ENCODE data around the gene STOML1. TPM values are rescaled to one million over a fixed set of nuclear protein-coding genes. Genes with fewer than 3 reads are reported as not detected.

The STOML1 gene
- polyA plus RNA-seq, 1 donor from 2014 or later = 49.5 TPM

- H2AFZ ChIP-seq (ENCODE audit: low read depth, low read length) = no peak overlapping the region
- no peaks in the 10 kb centered on the region for H3K27me3 ChIP-seq (ENCODE audit: insufficient read depth, low read depth, low read length)
- H3F3A ChIP-seq (ENCODE audit: insufficient read depth, low read length, poor library complexity, severe bottlenecking) = no peaks in the 10 kb centered on the region
- H3K4me3 ChIP-seq (ENCODE audit: low read length) = no peak overlapping the region
- H3K9ac ChIP-seq (ENCODE audit: low read length) = no peak overlapping the region
- no peak overlapping the region for H3K27ac ChIP-seq (ENCODE audit: low read length)
- no peaks in the 10 kb centered on the region for H3K9me3 ChIP-seq (ENCODE audit: low read length)
- H3K4me2 ChIP-seq (ENCODE audit: low read length) = no peak overlapping the region
- TF ChIP-seq EZH2 (IDR thresholded peaks at IDR 0.05; ENCODE audit: borderline replicate concordance, insufficient read depth, low read length, poor library complexity, severe bottlenecking) = no peak
- no peak for TF ChIP-seq CTCF (IDR thresholded peaks at IDR 0.05; ENCODE audit: poor library complexity, severe bottlenecking)
- no peak for TF ChIP-seq MXI1 (conservative IDR thresholded peaks at IDR 0.05; ENCODE audit: poor library complexity, severe bottlenecking)
- no peak for TF ChIP-seq REST (IDR thresholded peaks at IDR 0.05; ENCODE audit: borderline replicate concordance)
- TF ChIP-seq EP300 (conservative IDR thresholded peaks at IDR 0.05; ENCODE audit: poor library complexity, severe bottlenecking) = no peak
- TF ChIP-seq POLR2AphosphoS5 (IDR thresholded peaks at IDR 0.05) = no peak
- TF ChIP-seq SMC3 (conservative IDR thresholded peaks at IDR 0.05; ENCODE audit: poor library complexity) = no peak
- no peak for TF ChIP-seq RAD21 (conservative IDR thresholded peaks at IDR 0.05)
- TF ChIP-seq TAF1 (IDR thresholded peaks at IDR 0.05; ENCODE audit: low read depth) = no peak
- H3K79me2 ChIP-seq (replicated peaks; ENCODE audit: insufficient read depth, low read length) = peaks cover 3% of the 10 kb centered on the region
- no peaks in the 10 kb centered on the region for H4K20me1 ChIP-seq (ENCODE audit: insufficient read depth)
- no peaks in the 10 kb centered on the region for H3K36me3 ChIP-seq (ENCODE audit: insufficient read depth, low read length)
- no peaks in the 10 kb centered on the region for H3K9me2 ChIP-seq (ENCODE audit: insufficient read depth, low read length)
These were observed 4.2 kb downstream of the STOML1 start for GRCh38 chr15:73987681-73988444.

- no peak overlapping the region for H3K4me2 ChIP-seq (ENCODE audit: low read length)
- H2AFZ ChIP-seq (ENCODE audit: low read depth, low read length) = no peak overlapping the region
- H3K27ac ChIP-seq (ENCODE audit: low read length) = no peak overlapping the region
- no peaks in the 10 kb centered on the region for H4K20me1 ChIP-seq (ENCODE audit: insufficient read depth)
- no peaks in the 10 kb centered on the region for H3K9me2 ChIP-seq (ENCODE audit: insufficient read depth, low read length)
- no peaks in the 10 kb centered on the region for H3F3A ChIP-seq (ENCODE audit: insufficient read depth, low read length, poor library complexity, severe bottlenecking)
- H3K9ac ChIP-seq (ENCODE audit: low read length) = no peak overlapping the region
- no peaks in the 10 kb centered on the region for H3K79me2 ChIP-seq (replicated peaks; ENCODE audit: insufficient read depth, low read length)
- no peak for TF ChIP-seq SMC3 (conservative IDR thresholded peaks at IDR 0.05; ENCODE audit: poor library complexity)
- TF ChIP-seq POLR2AphosphoS5 (IDR thresholded peaks at IDR 0.05) = no peak
- no peak for TF ChIP-seq MXI1 (conservative IDR thresholded peaks at IDR 0.05; ENCODE audit: poor library complexity, severe bottlenecking)
- no peak for TF ChIP-seq TAF1 (IDR thresholded peaks at IDR 0.05; ENCODE audit: low read depth)
- TF ChIP-seq RAD21 (conservative IDR thresholded peaks at IDR 0.05) = no peak
- no peak for TF ChIP-seq EZH2 (IDR thresholded peaks at IDR 0.05; ENCODE audit: borderline replicate concordance, insufficient read depth, low read length, poor library complexity, severe bottlenecking)
- TF ChIP-seq EP300 (conservative IDR thresholded peaks at IDR 0.05; ENCODE audit: poor library complexity, severe bottlenecking) = no peak
- TF ChIP-seq REST (IDR thresholded peaks at IDR 0.05; ENCODE audit: borderline replicate concordance) = no peak
- TF ChIP-seq CTCF (IDR thresholded peaks at IDR 0.05; ENCODE audit: poor library complexity, severe bottlenecking) = no peak
- H3K36me3 ChIP-seq (ENCODE audit: insufficient read depth, low read length) = no peaks in the 10 kb centered on the region
- no peaks in the 10 kb centered on the region for H3K9me3 ChIP-seq (ENCODE audit: low read length)
- H3K4me3 ChIP-seq (ENCODE audit: low read length) = no peak overlapping the region
- H3K27me3 ChIP-seq (ENCODE audit: insufficient read depth, low read depth, low read length) = no peaks in the 10 kb centered on the region
These were observed 4.8 kb downstream of the STOML1 start for GRCh38 chr15:73987250-73987649.

All from neural cell (in vitro differentiated cells).